Panc1 (cell line): Measurements from ENCODE around the gene PDE11A. TPM values are rescaled to one million over a fixed set of nuclear protein-coding genes. Genes with fewer than 3 reads are reported as not detected.

Source experiments
- ATAC-seq: fragments of 200-7000 bp; cut with Tn5 transposase; 2 replicates; pipeline ENCODE4 v1.9.1; 2020; ENCODE audit warnings: mild to moderate bottlenecking, moderate library complexity
- BruUV-seq: library from RNA; stranded (reverse); fragments of 400-500 nt; replicated peaks from 2 replicates; lab custom pipeline; 2021; lab: Mats Ljungman, UMichigan
- CTCF ChIA-PET: fragments of 300-600 bp; sonication (Branson Sonifier 250); formaldehyde crosslinking; loops from one replicate; lab custom pipeline; 2022; ENCODE audit warnings: antibody characterized with exemption; lab: Charles Lee
- POLR2A ChIA-PET: fragments of 300-600 bp; sonication (Branson Sonifier 250); formaldehyde crosslinking; loops from one replicate; lab custom pipeline; 2022; ENCODE audit warnings: antibody characterized with exemption; lab: Charles Lee
- DNase-seq: peaks from one replicate; pipeline ENCODE4 v3.0.0-alpha.2; 2010; ENCODE audit warnings: low read depth, low spot score
- H3K27ac ChIP-seq: 2 replicates; pipeline ENCODE4 v1.5.1; 2011; ENCODE audit warnings: mild to moderate bottlenecking, low read length, inconsistent platforms
- H3K27me3 ChIP-seq: fragments of 200-500 bp; sonication (Bioruptor generic); 2 replicates; pipeline ENCODE4 v1.6.0; 2014; ENCODE audit warnings: low read length, inconsistent platforms; ENCODE audit not compliant: control insufficient read depth, insufficient read depth
- H3K36me3 ChIP-seq: fragments of 200-500 bp; sonication (Bioruptor generic); 2 replicates; pipeline ENCODE4 v1.5.1; 2014; ENCODE audit warnings: inconsistent platforms, mild to moderate bottlenecking, low read length, moderate library complexity; ENCODE audit not compliant: control insufficient read depth, insufficient read depth
- H3K4me1 ChIP-seq: 2 replicates; pipeline ENCODE4 v1.5.1; 2011; ENCODE audit warnings: inconsistent platforms, mild to moderate bottlenecking, low read length, moderate library complexity; ENCODE audit not compliant: control insufficient read depth, insufficient read depth
- H3K4me3 ChIP-seq, 2 experiments: 2 replicates each; pipeline ENCODE4 v1.5.1; 2011 to 2012; ENCODE audit warnings: low read depth in 2 of 2, low read length in 2 of 2, mild to moderate bottlenecking in 2 of 2, inconsistent platforms in 1 of 2, moderate library complexity in 1 of 2
- H3K9me3 ChIP-seq: fragments of 200-500 bp; sonication (Bioruptor generic); 2 replicates; pipeline ENCODE4 v1.5.1; 2014; ENCODE audit warnings: low read depth, mild to moderate bottlenecking, inconsistent platforms, low read length, moderate library complexity; ENCODE audit not compliant: control insufficient read depth, insufficient read depth
- POLR2AphosphoS5 ChIP-seq: IDR thresholded peaks from 2 replicates; pipeline ENCODE4 v1.6.1; 2012; ENCODE audit warnings: mild to moderate bottlenecking, low read depth, low read length, moderate library complexity
- SIN3A ChIP-seq: IDR thresholded peaks from 2 replicates; pipeline ENCODE4 v1.6.1; 2012; ENCODE audit warnings: low read depth, mild to moderate bottlenecking, low read length, moderate library complexity, borderline replicate concordance; ENCODE audit not compliant: insufficient read depth
- TCF7L2 ChIP-seq: IDR thresholded peaks from 2 replicates; pipeline ENCODE4 v1.6.1; 2011; ENCODE audit warnings: mild to moderate bottlenecking, low read depth, low read length, inconsistent platforms
- in situ Hi-C: cut with HindIII; loops from 2 replicates; pipeline ENCODE4 v1.10.0; 2016; ENCODE audit warnings: low sequenced_read_pairs, low pct_unique_long_range_greater_than_20kb
- intact Hi-C: fragments of 100-400 bp; cut with micrococcal nuclease; formaldehyde crosslinking; loops from one replicate; pipeline ENCODE4 v1.10.0; 2022; ENCODE audit not compliant: unreplicated experiment
- total RNA-seq: library from RNA; stranded (reverse); gene quantifications from one replicate; pipeline ENCODE4 v1.2.1, GENCODE V29; 2021; ENCODE audit not compliant: unreplicated experiment
- TF ChIP-seq, protein P1 (sequence below), 2 experiments: IDR thresholded peaks; 2 replicates each; pipeline ENCODE4 v1.6.1; 2011 to 2012; ENCODE audit warnings: low read depth in 2 of 2, control low read depth in 1 of 2, low read length in 1 of 2, mild to moderate bottlenecking in 1 of 2, moderate library complexity in 1 of 2; ENCODE audit not compliant: insufficient read depth in 1 of 2
- TF ChIP-seq, protein P2 (sequence below): fragments of 450-650 bp; IDR thresholded peaks from 2 replicates; pipeline ENCODE4 v1.5.1; 2017; ENCODE audit warnings: mild to moderate bottlenecking

Gene PDE11A
- total RNA-seq, 1 experiment from 2014 or later: not detected

DNA sequence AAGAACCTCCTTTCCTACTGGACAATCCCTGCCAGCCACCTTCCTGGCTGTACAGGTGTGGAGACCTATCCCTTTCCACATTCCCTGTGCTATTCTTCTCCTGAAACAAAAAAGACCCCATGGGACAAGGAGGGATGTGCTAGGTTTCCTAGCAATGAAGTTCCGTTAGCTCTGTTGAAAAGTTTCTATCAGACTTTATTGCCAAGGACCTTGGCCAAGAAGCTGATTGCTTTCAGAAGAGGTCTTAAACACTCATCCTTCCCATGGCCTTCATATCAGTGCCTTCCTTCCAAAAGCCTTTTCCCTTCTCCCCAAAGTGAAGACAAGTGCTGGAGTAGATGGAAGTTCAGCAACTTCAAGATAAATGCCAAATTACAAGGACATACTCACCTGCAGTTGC lies 485.2 kb downstream of the PDE11A start:
- ChIA-PET POLR2A (no interaction called here), CTCF (no interaction called here)
- H3K36me3 ChIP-seq: no peaks in the 10 kb centered on the region
- no peak overlapping the region for H3K4me3 ChIP-seq
- in situ Hi-C loops (no loop called here), intact Hi-C loops (no loop called here)
- ATAC-seq (no peak), DNase-seq (no peak)
- H3K4me1 ChIP-seq: no peaks in the 10 kb centered on the region
- no peaks in the 10 kb centered on the region for H3K27me3 ChIP-seq
- H3K9me3 ChIP-seq: no peaks in the 10 kb centered on the region
- TF ChIP-seq, protein P1, sequence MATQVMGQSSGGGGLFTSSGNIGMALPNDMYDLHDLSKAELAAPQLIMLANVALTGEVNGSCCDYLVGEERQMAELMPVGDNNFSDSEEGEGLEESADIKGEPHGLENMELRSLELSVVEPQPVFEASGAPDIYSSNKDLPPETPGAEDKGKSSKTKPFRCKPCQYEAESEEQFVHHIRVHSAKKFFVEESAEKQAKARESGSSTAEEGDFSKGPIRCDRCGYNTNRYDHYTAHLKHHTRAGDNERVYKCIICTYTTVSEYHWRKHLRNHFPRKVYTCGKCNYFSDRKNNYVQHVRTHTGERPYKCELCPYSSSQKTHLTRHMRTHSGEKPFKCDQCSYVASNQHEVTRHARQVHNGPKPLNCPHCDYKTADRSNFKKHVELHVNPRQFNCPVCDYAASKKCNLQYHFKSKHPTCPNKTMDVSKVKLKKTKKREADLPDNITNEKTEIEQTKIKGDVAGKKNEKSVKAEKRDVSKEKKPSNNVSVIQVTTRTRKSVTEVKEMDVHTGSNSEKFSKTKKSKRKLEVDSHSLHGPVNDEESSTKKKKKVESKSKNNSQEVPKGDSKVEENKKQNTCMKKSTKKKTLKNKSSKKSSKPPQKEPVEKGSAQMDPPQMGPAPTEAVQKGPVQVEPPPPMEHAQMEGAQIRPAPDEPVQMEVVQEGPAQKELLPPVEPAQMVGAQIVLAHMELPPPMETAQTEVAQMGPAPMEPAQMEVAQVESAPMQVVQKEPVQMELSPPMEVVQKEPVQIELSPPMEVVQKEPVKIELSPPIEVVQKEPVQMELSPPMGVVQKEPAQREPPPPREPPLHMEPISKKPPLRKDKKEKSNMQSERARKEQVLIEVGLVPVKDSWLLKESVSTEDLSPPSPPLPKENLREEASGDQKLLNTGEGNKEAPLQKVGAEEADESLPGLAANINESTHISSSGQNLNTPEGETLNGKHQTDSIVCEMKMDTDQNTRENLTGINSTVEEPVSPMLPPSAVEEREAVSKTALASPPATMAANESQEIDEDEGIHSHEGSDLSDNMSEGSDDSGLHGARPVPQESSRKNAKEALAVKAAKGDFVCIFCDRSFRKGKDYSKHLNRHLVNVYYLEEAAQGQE (IDR thresholded peaks at IDR 0.05; ENCODE audit: insufficient read depth in 1 of 2, low read depth in 2 of 2, low read length in 1 of 2): no peak
- TF ChIP-seq TCF7L2 (no peak), SIN3A (no peak), POLR2AphosphoS5 (no peak)
- TF ChIP-seq, protein P2, sequence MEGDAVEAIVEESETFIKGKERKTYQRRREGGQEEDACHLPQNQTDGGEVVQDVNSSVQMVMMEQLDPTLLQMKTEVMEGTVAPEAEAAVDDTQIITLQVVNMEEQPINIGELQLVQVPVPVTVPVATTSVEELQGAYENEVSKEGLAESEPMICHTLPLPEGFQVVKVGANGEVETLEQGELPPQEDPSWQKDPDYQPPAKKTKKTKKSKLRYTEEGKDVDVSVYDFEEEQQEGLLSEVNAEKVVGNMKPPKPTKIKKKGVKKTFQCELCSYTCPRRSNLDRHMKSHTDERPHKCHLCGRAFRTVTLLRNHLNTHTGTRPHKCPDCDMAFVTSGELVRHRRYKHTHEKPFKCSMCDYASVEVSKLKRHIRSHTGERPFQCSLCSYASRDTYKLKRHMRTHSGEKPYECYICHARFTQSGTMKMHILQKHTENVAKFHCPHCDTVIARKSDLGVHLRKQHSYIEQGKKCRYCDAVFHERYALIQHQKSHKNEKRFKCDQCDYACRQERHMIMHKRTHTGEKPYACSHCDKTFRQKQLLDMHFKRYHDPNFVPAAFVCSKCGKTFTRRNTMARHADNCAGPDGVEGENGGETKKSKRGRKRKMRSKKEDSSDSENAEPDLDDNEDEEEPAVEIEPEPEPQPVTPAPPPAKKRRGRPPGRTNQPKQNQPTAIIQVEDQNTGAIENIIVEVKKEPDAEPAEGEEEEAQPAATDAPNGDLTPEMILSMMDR: no peak
- no TSS peak for BruUV-seq
- no peak overlapping the region for H3K27ac ChIP-seq

DNA sequence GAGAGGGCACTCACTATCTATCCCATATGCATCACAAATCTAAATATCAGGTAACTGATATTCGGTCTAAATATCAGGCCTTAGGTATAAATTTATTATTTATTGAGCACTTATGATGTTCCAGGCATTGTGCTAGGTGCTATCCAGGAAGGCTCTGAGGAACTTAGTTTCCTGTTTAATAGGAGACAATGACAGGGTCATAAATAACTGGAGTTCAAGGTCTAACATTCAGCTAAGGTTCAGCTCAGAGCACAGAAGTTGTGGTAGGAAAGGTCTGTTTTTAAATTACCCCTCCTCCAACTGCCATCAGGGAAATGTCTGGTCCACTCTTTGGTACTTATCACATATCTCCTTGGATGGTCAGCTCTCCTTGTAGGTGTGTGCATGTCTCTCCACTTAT lies 486.4 kb downstream of the PDE11A start:
- ChIA-PET POLR2A (no interaction called here), CTCF (no interaction called here)
- H3K4me1 ChIP-seq: no peaks in the 10 kb centered on the region
- TF ChIP-seq, protein P2: no peak
- no peak for TF ChIP-seq POLR2AphosphoS5
- TF ChIP-seq, protein P1 (IDR thresholded peaks at IDR 0.05; ENCODE audit: insufficient read depth in 1 of 2, low read depth in 2 of 2, low read length in 1 of 2): no peak
- TF ChIP-seq TCF7L2: no peak
- no peak for TF ChIP-seq SIN3A
- intact Hi-C loops (no loop called here), in situ Hi-C loops (no loop called here)
- H3K9me3 ChIP-seq: no peaks in the 10 kb centered on the region
- no peak for DNase-seq
- no peak overlapping the region for H3K27ac ChIP-seq
- BruUV-seq: no TSS peak
- no peaks in the 10 kb centered on the region for H3K36me3 ChIP-seq
- no peak overlapping the region for H3K4me3 ChIP-seq
- H3K27me3 ChIP-seq: no peaks in the 10 kb centered on the region
- no peak for ATAC-seq
